Fibroblast of mammary gland (primary cell): ENCODE data around the gene ZDHHC21.
A peak's percentile ranks its signal among the peaks of the same experiment; 100 is the strongest.

Source experiments
- DNase-seq: peaks from one replicate; pipeline ENCODE4 v3.0.0-alpha.2; 2010; ENCODE audit warnings: low read depth
- H3K4me3 ChIP-seq: 2 replicates; pipeline ENCODE4 v1.5.1; 2011; ENCODE audit warnings: low read depth, mild to moderate bottlenecking, low read length, moderate library complexity; ENCODE audit not compliant: control insufficient read depth
- CTCF ChIP-seq: conservative IDR thresholded peaks from 2 replicates; pipeline ENCODE4 v1.5.1; 2011; ENCODE audit warnings: low read depth, low read length, inconsistent platforms; ENCODE audit not compliant: control insufficient read depth, insufficient read depth

The ZDHHC21 gene

GRCh38 chr9:14705079-14705478 is 11.8 kb upstream of the ZDHHC21 start:
- TF ChIP-seq CTCF = no peak
- H3K4me3 ChIP-seq = no peak overlapping the region
- DNase-seq = no peak

- no peak overlapping the region for H3K4me3 ChIP-seq
- DNase-seq = no peak
- TF ChIP-seq CTCF = no peak
These were observed 11.0 kb upstream of the ZDHHC21 start for GRCh38 chr9:14704281-14704680.

GRCh38 chr9:14702200-14702720 is 9.0 kb upstream of the ZDHHC21 start:
- TF ChIP-seq CTCF = no peak
- DNase-seq = no peak
- H3K4me3 ChIP-seq = no peak overlapping the region

GRCh38 chr9:14692470-14693250 is 572 bp downstream of the ZDHHC21 start:
- peak overlapping the region; percentile 68 for H3K4me3 ChIP-seq
- DNase-seq = no peak
- no peak for TF ChIP-seq CTCF

- no peak for DNase-seq
- no peak overlapping the region for H3K4me3 ChIP-seq
- TF ChIP-seq CTCF = no peak
These were observed 2.1 kb downstream of the ZDHHC21 start for GRCh38 chr9:14690948-14691730.

- no peak overlapping the region for H3K4me3 ChIP-seq
- peak; percentile 95 for DNase-seq
- TF ChIP-seq CTCF = no peak
These were observed 6.1 kb downstream of the ZDHHC21 start for GRCh38 chr9:14687042-14687719.
